ENCODE measurements around the gene DEDD. TPM values are rescaled to one million over a fixed set of nuclear protein-coding genes. Genes with fewer than 3 reads are reported as not detected.

DEDD gene
- total RNA-seq, 1 donor from 2014 or later, result 34.6 TPM

GRCh38 chr1:161100556-161100955 lies 31.9 kb downstream of the DEDD start:
- peaks cover 19% of the 10 kb centered on the region for H3K27me3 Mint-ChIP-seq (ENCODE audit: unreplicated experiment)
- no peak for TF ChIP-seq CTCF (IDR thresholded peaks at IDR 0.05; ENCODE audit: partially characterized antibody, unreplicated experiment)
- H3K9me3 Mint-ChIP-seq (ENCODE audit: unreplicated experiment), result peaks cover 14% of the 10 kb centered on the region
- no peak for DNase-seq
- no peaks in the 10 kb centered on the region for H3K36me3 Mint-ChIP-seq (ENCODE audit: unreplicated experiment)
- no peak overlapping the region for H3K27ac Mint-ChIP-seq (ENCODE audit: unreplicated experiment)
- H3K4me3 Mint-ChIP-seq (ENCODE audit: unreplicated experiment), result no peak overlapping the region
- H3K4me1 Mint-ChIP-seq (ENCODE audit: low read depth, unreplicated experiment), result peaks cover 8% of the 10 kb centered on the region

GRCh38 chr1:161099090-161099802 lies 33.2 kb downstream of the DEDD start:
- no peak for DNase-seq
- peak overlapping the region; percentile 88 for H3K4me3 Mint-ChIP-seq (ENCODE audit: unreplicated experiment)
- TF ChIP-seq CTCF (IDR thresholded peaks at IDR 0.05; ENCODE audit: partially characterized antibody, unreplicated experiment), result no peak
- peak overlapping the region; percentile 20 for H3K27ac Mint-ChIP-seq (ENCODE audit: unreplicated experiment)
- peaks cover 14% of the 10 kb centered on the region for H3K9me3 Mint-ChIP-seq (ENCODE audit: unreplicated experiment)
- peaks cover 23% of the 10 kb centered on the region for H3K27me3 Mint-ChIP-seq (ENCODE audit: unreplicated experiment)
- no peaks in the 10 kb centered on the region for H3K36me3 Mint-ChIP-seq (ENCODE audit: unreplicated experiment)
- H3K4me1 Mint-ChIP-seq (ENCODE audit: low read depth, unreplicated experiment), result peaks cover 8% of the 10 kb centered on the region

GRCh38 chr1:161098210-161099068 lies 34.0 kb downstream of the DEDD start, which contains the start of gene KLHDC9:
KLHDC9 (plus strand) TSS chr1:161098361; CDS start chr1:161098536, 175 bp downstream.
- peaks cover 8% of the 10 kb centered on the region for H3K4me1 Mint-ChIP-seq (ENCODE audit: low read depth, unreplicated experiment)
- no peaks in the 10 kb centered on the region for H3K36me3 Mint-ChIP-seq (ENCODE audit: unreplicated experiment)
- peak within 1 kb of the TSS; percentile 89 for H3K27ac Mint-ChIP-seq (ENCODE audit: unreplicated experiment)
- DNase-seq, result peak; percentile 84
- H3K27me3 Mint-ChIP-seq (ENCODE audit: unreplicated experiment), result peaks cover 23% of the 10 kb centered on the region
- peaks cover 14% of the 10 kb centered on the region for H3K9me3 Mint-ChIP-seq (ENCODE audit: unreplicated experiment)
- TF ChIP-seq CTCF (IDR thresholded peaks at IDR 0.05; ENCODE audit: partially characterized antibody, unreplicated experiment), result no peak
- peak within 1 kb of the TSS; percentile 91 for H3K4me3 Mint-ChIP-seq (ENCODE audit: unreplicated experiment)

GRCh38 chr1:161096530-161096929 lies 35.9 kb downstream of the DEDD start:
- Mint-ChIP-seq H3K27ac (ENCODE audit: unreplicated experiment) (no peak overlapping the region), H3K4me1 (ENCODE audit: low read depth, unreplicated experiment) (peaks cover 8% of the 10 kb centered on the region), H3K9me3 (ENCODE audit: unreplicated experiment) (peaks cover 14% of the 10 kb centered on the region)

More at GRCh38 chr1:161096530-161096929, 35.9 kb downstream of the DEDD start:
- Mint-ChIP-seq H3K4me3 (ENCODE audit: unreplicated experiment) (no peak overlapping the region), H3K36me3 (ENCODE audit: unreplicated experiment) (no peaks in the 10 kb centered on the region), H3K27me3 (ENCODE audit: unreplicated experiment) (peaks cover 23% of the 10 kb centered on the region)
- no peak for TF ChIP-seq CTCF (IDR thresholded peaks at IDR 0.05; ENCODE audit: partially characterized antibody, unreplicated experiment)
- DNase-seq, result no peak
